HG02763 (cell line): Measurements from ENCODE around the gene CBFB.
"Not testable (repeated sequence)": the region's sequence is repeated elsewhere in the genome, so short reads cannot be mapped to it uniquely, and the experiment has no call there.

ENCODE experiments used
- ATAC-seq: cut with Tn5 transposase; IDR thresholded peaks from one replicate; pipeline ENCODE4 v1.9.1; 2021; ENCODE audit warnings: mild to moderate bottlenecking, moderate library complexity; ENCODE audit not compliant: unreplicated experiment

The CBFB gene

DNA sequence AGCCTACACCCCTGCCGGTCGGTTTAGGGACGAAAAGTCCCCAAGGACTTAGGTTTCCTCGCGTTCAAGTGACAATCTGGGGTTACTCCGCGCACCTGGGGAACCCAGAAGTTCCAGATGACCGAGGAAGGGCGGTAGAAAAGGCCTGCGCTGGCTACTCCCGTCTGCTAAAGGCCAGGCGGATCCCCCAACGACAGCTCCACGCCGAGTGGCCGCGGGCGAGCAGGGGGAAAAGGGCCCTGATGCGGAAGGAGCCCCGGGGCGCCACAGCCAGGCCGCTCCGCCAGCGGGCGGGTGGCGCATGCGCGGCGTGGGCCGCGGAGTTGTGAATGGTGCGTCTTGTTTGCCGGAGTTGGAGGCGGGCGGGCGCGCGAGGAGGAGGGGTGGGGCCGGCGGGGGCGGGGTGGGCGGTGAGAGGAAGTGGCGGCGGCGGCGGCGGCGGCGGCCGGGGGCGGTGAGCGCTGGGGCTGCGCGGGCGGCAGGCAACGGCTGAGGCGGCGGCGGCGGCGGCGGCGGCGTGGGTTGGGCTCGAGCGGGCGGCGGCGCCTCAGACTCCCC is at the start of gene CBFB:
Gene CBFB, plus strand, starts transcription at position 454 of the 558 bp plus-strand sequence. CDS start 259 bp downstream, outside the sequence.
- peak; percentile 69 for ATAC-seq

DNA sequence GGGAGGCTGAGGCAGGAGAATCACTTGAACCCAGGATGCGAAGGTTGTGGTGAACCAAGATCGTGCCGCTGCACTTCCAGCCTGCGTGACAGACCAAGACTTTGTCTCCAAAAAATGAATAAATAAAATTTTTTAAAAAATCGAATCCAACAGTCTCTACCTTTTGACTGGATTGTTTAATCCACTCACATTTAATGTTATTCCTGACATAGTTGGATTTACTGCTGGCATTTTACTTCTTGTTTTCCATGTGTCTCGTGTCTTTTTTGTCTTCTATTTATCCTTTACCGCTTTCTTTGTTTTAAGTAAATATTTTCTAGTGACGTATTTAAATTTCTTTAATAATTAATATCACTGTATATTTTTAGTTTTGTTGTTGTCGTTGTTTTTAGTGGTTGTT is 45.9 kb upstream of the CBFB start:
- ATAC-seq = no peak

DNA sequence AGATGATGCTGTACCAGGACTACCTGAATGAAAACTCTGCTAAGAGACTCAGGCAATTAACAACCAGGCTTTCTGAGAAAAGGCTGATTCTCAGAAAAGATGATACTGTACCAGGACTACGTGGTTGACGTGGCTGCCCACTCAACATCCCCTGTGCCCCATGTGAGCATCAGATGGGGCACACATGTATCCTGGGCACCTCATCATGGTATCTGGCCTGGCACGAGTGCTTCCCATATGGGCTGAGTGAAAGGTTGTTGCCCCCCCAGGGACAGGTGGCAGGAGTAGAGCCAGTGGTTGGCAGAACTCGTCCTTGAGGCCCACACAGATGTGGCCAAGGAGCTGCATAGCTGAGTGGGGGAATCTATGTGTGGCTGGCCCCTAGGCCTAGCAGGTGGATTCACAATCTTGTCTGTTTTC is 44.0 kb upstream of the CBFB start:
- no peak for ATAC-seq

DNA sequence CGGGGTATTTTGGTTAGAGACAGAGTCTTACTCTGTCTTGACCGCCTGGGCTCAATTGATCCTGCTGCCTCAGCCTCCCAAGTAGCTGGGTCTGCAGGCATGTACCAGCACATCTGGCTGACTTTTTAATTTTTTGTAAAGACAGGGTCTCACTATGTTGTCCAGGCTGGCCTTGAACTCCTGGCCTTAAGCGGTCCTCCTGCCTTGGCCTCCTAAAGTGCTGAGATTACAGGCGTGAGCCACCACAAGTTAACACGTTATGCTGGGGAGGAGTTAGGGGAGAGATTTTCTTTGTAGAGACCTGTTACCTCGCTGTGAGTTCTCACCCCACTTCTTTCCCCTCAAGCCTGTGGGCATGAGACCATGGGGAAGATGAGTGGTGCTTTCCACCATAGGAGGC is 42.4 kb upstream of the CBFB start:
- ATAC-seq = no peak

DNA sequence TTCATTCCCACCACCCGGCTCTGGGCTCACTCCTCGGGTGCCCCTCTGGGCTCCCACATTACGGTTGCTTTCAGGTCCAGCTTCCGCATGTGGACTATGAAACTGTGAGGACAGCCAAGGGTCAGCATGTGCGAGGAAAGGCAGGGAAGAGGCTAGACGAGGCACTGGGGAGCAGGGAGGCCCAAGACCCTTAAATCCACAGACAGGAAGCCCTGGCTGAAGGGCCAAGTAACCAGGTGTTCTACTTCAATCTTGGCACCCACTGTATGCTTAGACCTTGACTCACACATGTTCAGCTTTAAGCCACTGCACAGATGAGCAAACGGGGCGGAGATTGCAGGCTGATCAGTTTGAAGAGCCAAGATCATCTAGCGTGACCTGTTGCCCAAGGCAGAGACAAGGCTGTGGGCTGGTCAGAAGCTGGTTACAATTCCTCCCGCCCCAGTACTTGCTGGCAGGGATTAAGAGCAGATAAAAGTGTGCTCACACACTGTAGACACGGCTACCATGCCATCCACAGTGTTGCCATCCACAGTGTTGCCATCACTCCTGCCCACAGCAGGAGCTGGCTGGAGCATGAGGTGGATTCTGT is 40.7 kb upstream of the CBFB start, which contains the start of gene CES4A:
Gene CES4A, plus strand, starts transcription at position 393 of the 592 bp plus-strand sequence. Its CDS starts 184 bp downstream, at position 577.
- ATAC-seq = no peak

DNA sequence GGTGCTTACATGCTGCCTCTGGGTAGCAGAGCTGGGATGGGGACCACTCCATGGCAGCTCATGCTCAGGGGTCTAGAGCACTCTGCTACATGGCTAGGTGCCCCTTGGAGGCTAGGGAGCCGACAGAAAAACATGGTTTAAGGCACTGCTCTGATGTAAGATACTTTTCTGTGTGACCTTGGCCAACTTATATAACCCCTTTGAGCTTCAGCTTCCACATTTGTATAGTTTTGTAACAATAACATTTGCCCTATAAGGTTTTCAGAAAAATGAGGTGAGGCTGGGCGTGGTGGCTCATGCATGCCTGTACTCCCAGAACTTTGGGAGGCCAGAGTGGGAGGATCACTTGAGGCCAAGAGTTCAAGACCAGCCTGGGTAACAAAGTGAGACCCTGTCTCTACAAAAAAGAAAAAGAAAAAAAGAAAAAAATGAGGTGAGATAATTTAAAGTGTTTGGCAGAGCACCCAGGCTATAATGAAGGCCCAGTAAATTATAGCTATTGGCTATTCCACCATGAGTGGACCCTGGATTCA is 37.3 kb upstream of the CBFB start:
- ATAC-seq = no peak

DNA sequence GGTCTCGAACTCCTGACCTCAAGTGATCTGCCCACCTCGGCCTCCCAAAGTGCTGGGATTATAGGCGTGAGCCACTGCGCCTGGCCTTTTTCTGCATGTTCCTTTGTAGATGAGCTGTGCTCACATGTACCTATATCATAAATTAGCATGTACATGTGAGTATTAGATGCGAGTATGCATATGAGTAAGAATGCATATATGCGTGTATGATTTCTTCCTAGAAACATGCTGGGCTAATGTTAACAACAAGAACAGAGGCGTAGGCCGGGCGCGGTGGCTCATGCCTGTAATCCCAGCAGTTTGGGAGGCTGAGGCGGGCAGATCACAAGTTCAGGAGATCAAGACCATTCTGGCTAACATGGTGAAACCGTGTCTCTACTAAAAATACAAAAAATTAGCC is 35.4 kb upstream of the CBFB start:
- not testable (repeated sequence) for ATAC-seq

DNA sequence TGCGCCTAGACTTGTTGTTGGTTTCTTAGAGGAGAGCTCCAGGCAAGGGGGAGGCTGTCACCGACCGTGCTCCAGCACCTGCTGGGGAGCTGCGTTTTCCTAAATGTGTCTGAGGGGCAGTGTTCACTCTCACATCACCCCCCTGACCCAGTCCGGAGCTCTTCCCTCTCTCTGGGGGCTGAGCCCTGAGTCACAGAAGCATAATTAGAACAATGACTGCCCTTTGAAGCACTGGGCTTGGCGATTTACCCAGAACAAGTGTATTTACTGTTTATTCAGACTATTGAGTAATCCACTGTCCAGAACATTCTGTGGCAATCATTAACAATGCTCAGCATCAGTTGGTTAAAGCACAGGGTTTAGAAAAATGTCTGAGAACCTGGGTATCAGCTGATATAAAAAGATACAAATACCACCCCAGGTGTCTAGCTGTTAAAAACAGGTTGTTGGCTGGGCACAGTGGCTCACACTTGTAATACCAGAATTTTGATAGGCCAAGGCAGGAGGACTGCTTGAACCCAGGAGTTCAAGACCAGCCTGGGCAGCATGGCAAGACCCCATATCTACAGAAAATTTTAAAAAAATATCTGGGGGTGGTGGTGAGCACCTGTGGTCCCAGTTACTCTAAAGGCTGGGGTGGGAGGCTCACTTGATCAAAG is 32.5 kb upstream of the CBFB start:
- no peak for ATAC-seq

DNA sequence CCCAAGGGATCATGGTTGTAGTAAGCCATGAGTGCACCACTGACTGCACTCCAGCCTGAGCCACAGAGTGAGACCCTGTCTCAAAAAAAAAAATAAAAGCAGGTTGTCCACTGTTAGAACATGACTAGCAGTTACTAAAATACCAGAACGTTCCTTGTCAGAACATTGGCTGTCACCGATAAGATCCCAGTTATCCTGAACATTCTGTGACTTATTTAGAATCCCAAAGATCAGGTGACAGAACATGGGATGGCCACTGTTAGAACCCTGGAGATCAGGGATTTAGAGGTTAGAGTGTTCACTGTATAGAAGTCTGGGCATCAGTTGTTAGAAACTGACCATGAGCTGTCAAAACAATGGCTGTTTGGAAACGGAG is 32.0 kb upstream of the CBFB start:
- ATAC-seq = no peak

DNA sequence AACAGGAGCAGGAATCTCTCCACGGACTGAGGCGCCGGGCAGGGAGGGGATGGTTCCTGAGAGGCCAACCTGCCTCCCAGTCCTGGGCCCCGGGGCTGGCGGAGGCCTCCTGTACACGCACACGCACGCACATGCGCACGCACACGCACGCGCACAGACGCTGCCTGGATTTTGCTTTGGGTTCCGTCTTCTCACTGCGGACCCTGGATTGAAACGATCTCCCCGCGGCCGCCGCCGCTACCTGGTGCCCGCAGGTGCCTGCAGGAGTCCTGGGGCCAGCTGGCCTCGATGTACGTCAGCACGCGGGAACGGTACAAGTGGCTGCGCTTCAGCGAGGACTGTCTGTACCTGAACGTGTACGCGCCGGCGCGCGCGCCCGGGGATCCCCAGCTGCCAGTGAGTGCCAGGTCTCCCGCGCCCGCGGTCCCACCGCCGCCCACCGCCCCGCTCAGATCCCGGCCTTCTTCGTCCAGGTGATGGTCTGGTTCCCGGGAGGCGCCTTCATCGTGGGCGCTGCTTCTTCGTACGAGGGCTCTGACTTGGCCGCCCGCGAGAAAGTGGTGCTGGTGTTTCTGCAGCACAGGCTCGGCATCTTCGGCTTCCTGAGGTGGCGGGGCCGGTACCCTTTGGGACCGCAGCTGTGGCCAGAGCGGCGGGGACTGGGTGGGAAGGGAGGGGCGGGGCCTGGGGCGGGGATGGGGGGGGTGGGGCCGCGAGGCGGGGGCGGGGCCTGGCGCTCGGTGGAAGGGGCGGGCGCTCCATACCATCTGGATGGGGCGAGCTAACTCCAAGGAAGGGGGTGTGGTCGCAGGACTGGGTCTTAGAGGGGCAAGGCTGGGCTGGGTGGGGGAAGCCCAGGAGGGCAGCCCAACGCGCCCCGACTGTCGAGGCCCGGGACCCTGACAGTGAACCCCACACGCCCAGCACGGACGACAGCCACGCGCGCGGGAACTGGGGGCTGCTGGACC is 28.3 kb upstream of the CBFB start:
- ATAC-seq = no peak

DNA sequence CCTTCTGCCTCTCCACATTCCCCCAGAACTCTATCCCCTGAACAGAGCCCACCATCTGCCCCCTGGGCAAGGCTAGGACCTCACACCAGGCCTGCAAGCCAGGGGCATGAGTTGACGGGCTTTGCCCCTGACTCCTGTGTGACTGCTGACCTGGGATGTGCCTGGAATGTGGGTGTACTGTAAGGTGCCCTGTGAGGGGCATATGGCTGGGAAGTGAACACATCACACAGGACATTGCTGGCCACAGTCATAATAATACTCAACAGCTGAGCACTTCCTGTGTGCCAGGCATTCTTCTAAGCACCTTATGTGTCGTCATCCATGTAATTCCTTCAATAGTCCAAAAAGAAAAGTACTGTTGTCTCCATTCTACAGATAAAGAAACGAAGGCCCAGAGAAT is 27.2 kb upstream of the CBFB start:
- no peak for ATAC-seq

DNA sequence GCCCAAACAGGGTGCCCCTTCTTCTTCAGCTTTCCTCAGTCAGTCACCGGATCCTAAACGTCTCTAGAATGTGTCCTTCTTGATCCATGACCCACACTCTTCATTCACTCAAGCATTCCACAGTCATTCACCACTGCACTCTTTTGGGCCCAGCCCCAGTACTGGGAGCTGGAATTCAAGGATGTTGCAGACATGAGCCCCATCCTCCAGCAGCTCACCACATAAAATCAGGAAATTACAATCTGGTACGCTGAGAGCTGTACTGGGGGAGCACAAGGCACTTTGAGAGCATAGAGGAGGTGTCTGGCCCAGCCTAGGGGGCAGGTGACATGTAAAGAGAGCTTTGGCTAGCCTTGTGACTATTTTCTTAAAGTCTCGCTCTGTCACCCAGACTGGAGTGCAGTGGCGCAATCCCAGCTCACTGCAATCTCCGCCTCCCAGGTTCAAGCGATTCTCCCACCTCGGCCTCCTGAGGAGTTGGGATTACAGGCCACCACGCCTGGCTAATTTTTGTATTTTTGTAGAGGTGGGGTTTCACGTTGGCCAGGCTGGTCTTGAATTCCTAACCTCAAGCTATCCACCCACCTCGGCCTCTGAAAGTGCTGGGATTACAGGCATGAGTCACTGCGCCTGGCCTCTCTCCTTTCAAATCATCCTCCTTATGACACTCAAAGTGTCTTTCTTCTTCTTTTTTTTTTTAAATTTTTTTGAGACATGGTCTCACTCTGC is 21.9 kb upstream of the CBFB start:
- ATAC-seq = no peak

DNA sequence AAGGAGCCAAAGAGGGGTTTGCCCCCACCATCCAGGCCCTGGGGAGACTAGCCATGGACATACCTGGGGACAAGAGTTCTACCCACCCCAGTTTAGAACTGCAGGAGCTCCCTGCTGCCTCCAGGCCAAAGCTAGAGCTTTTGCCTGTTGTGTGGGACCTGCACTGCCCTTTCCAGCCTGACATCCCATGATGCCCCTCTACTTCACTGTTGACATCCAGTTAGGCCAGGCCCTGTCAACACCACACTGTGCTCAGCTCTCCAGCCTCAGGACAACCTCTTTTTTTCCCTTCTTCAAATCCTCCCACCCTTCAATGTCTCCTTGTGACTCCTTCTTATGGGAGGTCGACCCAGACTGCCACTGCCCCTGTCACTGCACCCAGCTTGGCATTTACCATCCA is 19.8 kb upstream of the CBFB start:
- no peak for ATAC-seq

DNA sequence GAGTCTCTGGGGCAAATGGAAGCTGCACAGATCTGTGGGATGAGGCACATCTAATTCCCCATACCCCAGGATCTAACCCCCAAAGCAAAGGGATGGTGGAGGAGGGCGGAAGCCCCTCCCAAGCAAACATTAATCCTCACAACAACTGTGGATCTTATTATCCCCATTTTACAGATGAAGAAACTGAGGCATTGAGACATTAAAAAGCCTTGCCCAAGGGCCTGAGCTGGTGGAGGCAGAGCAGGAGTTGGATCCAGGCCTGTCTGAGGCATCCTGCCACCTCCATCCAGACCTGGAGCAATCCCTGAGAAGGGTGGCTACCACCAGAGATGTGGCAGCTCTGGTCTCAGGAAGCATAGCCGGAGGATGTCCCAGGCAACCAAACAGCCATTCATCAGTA is 17.7 kb upstream of the CBFB start:
- ATAC-seq = no peak

DNA sequence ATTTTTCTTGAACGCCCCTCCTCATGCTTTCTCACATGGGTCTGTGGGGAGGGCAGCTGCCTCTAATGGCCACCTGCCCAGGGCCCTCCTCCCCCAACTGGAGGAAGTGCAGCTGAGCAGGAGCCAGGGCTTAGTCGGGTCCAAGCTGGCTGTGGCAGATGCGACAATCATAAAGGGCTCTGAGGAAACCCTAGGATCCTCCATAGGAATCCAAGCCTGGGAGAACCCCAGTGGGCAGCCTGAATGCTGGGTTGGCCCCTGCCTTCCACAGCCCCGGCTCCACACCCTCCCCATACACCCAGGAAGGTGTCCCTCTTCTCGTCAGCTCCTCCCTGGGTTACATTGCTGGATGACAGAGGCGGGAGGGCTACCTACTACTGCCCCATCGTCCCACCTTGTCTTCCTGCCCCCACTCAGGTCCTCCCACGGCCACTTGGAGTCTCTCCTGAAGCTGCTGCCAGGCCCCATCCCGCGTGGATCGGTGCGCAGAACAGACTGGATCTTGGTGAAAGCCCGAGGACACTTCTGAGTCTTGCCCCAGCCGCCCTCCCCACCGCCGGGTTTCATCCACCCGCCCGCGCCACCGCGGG is 15.6 kb upstream of the CBFB start:
- ATAC-seq = no peak

DNA sequence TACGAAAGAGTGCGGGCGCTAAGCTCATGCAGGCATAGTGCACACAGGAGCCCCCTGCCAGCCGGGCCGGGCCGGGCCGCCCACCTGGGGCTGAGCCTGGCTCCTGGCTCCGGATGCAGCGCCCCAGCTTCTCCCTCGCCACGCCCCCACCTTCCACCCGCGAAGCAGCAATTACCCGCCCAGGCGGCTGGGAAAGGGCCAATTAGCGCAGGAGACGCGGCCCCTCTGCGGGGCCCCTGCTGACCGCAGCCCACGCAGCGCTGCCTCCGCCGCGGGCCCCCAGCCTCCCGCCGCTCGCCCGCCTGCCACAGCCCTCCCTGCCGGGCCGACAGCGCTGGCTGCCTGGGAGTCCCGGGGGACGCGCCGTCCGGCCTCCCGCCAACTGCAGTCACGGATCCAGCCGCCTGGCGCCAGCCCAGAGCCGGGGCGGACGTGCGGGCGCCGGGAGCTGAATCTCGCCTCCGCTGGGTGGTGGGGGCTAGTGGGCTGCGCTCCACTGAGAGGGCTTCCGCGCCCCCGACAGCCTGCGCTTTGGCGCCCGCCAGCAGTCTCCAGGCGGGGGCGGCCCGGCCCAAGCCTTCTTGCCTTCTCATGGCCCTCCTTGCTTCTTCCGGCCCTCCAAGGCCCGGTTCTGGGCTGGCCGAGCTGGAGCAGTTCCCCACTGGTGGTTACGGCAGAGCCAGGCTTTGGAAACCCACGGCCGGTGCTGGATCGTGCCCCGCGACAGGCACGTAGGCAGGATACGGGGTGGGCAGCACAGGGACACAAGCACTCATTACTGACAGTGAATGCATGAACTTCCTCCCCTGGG is 14.9 kb upstream of the CBFB start:
- ATAC-seq = peak; percentile 35

DNA sequence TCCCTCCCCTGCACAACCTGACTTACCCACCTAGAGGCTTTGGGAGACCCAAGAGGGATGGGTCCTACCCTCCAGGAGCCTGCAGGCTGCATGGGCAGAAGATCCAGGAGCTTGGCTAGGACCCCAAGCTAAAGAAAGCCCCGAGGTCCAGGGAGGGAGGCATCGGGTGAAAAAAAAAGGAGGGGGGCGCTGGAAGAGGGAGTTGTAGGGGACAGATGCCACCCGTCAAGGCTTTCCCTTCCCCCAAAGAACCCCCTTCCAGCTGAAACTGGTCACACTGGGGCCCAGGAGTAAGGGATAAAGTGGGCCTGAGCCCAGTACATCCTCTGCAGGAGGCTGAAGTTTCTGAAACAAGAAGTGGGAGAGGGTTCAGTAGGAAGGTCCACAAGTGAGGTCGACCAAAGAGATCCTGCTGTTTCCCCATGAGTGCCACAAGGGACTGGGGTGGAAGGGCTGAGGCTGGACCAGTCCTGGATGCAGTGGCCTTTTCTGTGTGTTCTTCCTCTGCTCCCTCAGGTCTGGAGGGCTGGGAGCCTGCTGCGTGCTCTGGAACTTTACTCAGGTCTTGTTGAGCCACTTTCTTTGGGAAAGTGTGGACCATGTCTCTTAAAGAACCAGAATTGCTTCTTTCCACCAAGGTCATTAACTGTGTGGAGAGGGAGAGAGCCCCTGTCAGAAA is 14.2 kb upstream of the CBFB start:
- ATAC-seq = no peak

DNA sequence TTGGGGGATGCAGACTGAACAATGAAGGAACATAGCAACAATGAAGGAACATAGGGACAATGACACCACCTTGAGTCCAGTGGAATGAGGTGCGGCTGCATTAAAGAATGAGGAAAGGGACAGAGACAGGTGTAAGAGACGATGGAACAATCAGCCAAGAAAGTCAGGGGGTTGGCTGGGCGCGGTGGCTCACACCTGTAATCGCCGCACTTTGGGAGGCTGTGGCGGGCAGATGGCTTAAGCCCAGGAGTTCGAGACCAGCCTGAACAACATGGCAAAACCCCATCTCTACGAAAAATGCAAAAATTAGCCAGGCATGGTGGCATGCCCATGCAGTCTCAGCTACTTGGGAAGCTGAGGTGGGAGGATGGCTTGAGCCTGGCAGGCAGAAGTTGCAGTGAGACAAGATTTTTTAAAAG is 13.6 kb upstream of the CBFB start:
- no peak for ATAC-seq

DNA sequence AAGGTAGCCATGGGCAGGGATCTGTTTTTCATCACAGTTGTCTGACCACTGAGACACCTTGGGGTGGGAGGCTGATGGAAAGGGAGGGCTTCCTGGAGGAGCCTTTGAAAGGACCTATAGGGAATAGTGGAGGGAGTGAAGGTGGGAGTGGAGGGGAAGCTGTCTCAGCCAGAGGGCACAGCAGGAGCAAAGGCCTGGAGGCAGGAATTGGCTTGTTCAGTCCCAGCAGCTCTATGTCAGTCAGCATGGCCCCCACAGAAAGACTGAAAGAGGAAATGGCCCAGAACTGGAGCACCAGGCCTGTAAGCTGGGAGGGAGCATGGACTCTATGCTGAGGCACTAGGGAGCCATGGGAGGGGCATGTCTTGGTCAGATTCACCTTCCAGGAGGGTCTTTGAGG is 12.8 kb upstream of the CBFB start:
- no peak for ATAC-seq
